Placental pericyte (primary cell): ENCODE data around the gene CD70. TPM values are rescaled to one million over a fixed set of nuclear protein-coding genes. Genes with fewer than 3 reads are reported as not detected.

ENCODE experiments used
- small RNA-seq: library from RNA; depleted of rRNA; stranded (forward); fragments of <200 nt; gene quantifications from one replicate; pipeline ENCODE3, GENCODE V24; 2012; ENCODE audit warnings: low replicate concordance
- total RNA-seq: library from RNA; depleted of rRNA; stranded (reverse); fragments of >200 nt; gene quantifications from 2 replicates; pipeline ENCODE4 v1.2.3, GENCODE V29; 2012

Gene CD70
- 0.29 TPM in 1 of 2 replicates, not detected in the other for total RNA-seq

GRCh38 chr19:6590827-6591319 lies at the start of gene CD70:
Gene CD70 (minus strand): TSS chr19:6591150. CDS start chr19:6591002, 148 bp downstream.

Small RNA genes within 50 kb of the gene (small RNA-seq; reads per million reads assigned to genes)
- not detected for gene RF00019

Other genes with a start within 250 kb of the CD70 start
- 67.3 and 84.5 TPM in 2 replicates for gene CLPP, start 229.6 kb downstream of the CD70 start, total RNA-seq
- 31.1 and 45.7 TPM in 2 replicates for gene ALKBH7, start 218.4 kb downstream of the CD70 start, total RNA-seq
- gene PSPN, start 215.2 kb downstream of the CD70 start, total RNA-seq: 0.43 and 0.88 TPM in 2 replicates
- gene GTF2F1, start 198.0 kb downstream of the CD70 start, total RNA-seq: 46.2 and 107 TPM in 2 replicates
- gene KHSRP, start 166.3 kb downstream of the CD70 start, total RNA-seq: 81.2 and 189 TPM in 2 replicates
- gene SLC25A41, start 157.4 kb downstream of the CD70 start, total RNA-seq: under 0.01 TPM in 1 of 2 replicates, not detected in the other
- 16.3 and 35.7 TPM in 2 replicates for gene SLC25A23, start 131.4 kb downstream of the CD70 start, total RNA-seq
- not detected in 2 replicates for gene CRB3, start 126.9 kb downstream of the CD70 start, total RNA-seq
- gene DENND1C, start 109.4 kb downstream of the CD70 start, total RNA-seq: not detected in 2 replicates
- not detected in 2 replicates for gene TUBB4A, start 88.8 kb downstream of the CD70 start, total RNA-seq
- gene TNFSF9, start 60.1 kb downstream of the CD70 start, total RNA-seq: 0.29 TPM in 1 of 2 replicates, not detected in the other
- gene TNFSF14, start 79.0 kb upstream of the CD70 start, total RNA-seq: 0.14 and 0.22 TPM in 2 replicates
- gene C3, start 129.5 kb upstream of the CD70 start, total RNA-seq: 33.9 and 203 TPM in 2 replicates
- gene GPR108, start 146.4 kb upstream of the CD70 start, total RNA-seq: 41.5 and 79.7 TPM in 2 replicates
- 54.1 and 54.8 TPM in 2 replicates for gene TRIP10, start 148.5 kb upstream of the CD70 start, total RNA-seq
- 0.29 TPM in 1 of 2 replicates, not detected in the other for gene SH2D3A, start 176.3 kb upstream of the CD70 start, total RNA-seq
- gene VAV1, start 181.6 kb upstream of the CD70 start, total RNA-seq: not detected in 2 replicates